ENCODE data around the gene PLCZ1.
"Not testable (repeated sequence)": the region's sequence is repeated elsewhere in the genome, so short reads cannot be mapped to it uniquely, and the experiment has no call there.

PLCZ1 gene

DNA sequence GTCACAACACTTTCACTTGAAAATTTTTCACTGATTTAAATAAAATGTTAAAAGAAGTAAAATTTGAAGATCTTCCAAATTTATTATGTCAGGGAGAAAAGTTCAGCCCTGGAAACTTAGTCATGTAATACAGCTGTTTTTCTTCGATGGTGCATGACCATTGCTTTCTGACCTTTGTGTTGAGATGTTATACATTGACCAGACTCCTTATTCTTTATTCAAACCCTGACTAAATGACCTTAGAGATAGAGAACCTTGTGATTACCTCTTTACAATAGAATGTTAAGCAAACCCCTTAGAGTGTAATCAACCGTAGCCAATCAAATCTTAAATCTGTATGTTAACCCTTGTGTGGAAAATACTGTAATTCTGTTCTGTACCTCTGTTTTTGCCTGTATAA is 34.5 kb downstream of the PLCZ1 start:
- no peak overlapping the region for H3K4me3 ChIP-seq (ENCODE audit: low read depth, low read length)
- TF ChIP-seq, protein P1, sequence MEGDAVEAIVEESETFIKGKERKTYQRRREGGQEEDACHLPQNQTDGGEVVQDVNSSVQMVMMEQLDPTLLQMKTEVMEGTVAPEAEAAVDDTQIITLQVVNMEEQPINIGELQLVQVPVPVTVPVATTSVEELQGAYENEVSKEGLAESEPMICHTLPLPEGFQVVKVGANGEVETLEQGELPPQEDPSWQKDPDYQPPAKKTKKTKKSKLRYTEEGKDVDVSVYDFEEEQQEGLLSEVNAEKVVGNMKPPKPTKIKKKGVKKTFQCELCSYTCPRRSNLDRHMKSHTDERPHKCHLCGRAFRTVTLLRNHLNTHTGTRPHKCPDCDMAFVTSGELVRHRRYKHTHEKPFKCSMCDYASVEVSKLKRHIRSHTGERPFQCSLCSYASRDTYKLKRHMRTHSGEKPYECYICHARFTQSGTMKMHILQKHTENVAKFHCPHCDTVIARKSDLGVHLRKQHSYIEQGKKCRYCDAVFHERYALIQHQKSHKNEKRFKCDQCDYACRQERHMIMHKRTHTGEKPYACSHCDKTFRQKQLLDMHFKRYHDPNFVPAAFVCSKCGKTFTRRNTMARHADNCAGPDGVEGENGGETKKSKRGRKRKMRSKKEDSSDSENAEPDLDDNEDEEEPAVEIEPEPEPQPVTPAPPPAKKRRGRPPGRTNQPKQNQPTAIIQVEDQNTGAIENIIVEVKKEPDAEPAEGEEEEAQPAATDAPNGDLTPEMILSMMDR (IDR thresholded peaks at IDR 0.05; ENCODE audit: low read depth, low read length, missing control alignments) = no peak
- DNase-seq (ENCODE audit: low read depth) = no peak

DNA sequence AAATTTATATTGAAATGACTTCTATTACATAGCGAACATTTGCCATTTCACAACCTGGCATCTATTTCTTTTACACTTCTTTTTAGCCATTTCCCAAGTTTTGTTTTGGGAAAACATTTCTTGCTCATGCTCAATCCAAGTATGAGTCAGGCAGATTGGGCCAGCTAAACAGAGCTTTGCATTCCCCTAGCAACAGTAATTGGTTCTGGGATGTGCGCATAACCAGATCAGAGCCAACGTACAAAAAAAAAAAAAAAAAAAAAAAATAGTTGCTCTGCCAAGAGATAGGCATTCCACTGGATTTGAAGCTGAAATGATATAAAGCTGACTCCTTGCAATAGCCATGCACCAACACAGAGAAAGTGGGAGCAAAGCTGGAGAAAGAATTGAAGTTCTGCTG is 37.5 kb downstream of the PLCZ1 start:
- TF ChIP-seq, protein P1 (IDR thresholded peaks at IDR 0.05; ENCODE audit: low read depth, low read length, missing control alignments) = no peak
- H3K4me3 ChIP-seq (ENCODE audit: low read depth, low read length) = no peak overlapping the region
- no peak for DNase-seq (ENCODE audit: low read depth)

DNA sequence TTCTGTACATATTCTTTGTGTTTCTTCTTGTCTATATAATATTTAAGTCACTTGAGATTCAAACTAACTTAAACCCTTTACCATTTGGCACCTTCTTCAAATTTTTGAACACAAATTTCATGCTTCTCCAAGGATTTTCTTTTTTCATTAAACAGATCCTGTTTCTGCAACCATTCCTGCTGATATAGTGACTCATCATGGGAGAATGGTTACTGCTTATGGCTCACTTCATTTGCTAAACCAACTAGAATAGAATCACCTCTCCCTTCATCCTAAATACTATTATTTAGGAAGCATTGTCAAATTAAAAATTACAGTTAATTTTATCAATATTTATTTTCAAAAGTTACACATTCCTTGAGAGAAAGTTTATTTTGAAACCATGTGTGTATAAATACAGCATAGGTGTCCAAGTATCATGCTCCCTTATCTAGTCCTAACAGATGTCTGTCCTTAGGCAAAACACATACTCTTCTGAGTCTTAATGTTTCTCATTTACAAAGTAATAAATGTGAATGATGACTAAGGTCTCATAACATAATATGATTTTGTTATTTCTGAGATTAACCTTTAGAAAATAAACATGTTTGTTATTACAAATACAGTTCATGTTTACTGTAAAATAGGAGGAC is 40.7 kb downstream of the PLCZ1 start:
- DNase-seq (ENCODE audit: low read depth) = no peak

DNA sequence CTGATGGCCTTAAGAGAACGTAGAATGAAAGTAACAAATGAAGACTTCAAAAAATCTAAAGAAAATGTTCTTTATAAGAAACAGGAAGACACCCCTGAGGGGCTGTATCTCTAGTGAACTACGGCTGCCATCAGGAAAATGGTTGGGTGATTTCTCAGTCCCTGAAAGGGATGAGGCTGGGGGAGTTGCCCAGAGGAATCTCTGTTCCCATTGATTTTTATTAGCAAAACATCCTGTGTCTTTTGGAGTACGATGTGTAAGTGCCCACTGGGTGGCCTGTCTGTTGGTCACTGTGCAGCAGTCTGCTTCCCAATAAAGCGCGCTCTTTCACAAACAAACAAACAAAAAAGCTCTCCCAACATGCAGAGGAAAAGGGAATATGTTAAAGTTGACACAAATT is 43.8 kb downstream of the PLCZ1 start:
- H3K4me3 ChIP-seq (ENCODE audit: low read depth, low read length); DNase-seq (ENCODE audit: low read depth): not testable (repeated sequence)

More for the DNA sequence above, 40.7 kb downstream of the PLCZ1 start:
- TF ChIP-seq, protein P1 (IDR thresholded peaks at IDR 0.05; ENCODE audit: low read depth, low read length, missing control alignments) = no peak
- no peak overlapping the region for H3K4me3 ChIP-seq (ENCODE audit: low read depth, low read length)

DNA sequence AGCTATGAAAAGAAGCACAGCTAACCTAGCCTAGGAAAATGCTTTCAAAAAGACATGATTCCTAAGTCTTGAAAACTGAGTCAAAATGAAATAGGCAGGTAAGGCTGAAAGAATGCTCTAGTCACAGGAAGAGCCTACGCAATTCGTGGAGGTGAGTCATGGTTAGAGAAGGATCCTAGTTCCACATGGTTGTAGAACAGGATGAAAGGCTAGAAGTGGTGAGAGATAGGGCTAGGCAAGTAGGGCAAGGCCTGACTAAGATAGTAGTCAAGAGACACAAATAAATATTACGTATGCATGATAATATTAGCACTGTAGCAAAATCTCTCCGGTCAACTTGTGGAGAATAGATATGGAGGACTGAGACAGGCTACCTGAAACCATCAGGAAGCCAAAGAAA is 47.2 kb downstream of the PLCZ1 start:
- no peak for DNase-seq (ENCODE audit: low read depth)
- TF ChIP-seq, protein P1 (IDR thresholded peaks at IDR 0.05; ENCODE audit: low read depth, low read length, missing control alignments) = no peak
- no peak overlapping the region for H3K4me3 ChIP-seq (ENCODE audit: low read depth, low read length)

DNA sequence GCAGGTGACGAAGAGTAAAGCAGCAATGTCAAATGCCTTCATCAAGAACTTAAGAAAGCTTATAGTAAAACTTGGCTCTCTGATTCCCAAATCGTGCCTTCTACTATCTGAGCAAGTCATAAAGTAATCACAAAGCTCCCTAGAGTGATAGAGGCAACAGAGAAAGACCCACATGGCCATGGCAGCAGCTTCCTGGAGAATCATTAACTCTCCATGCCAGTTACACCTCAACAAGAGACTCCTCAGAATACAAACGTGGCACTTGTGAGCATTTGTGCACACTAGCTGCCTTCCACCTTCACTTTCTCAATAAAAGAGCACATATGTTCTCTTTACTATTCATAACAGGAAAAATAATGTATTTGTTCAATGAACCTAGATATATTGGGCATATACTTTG is 48.0 kb downstream of the PLCZ1 start:
- H3K4me3 ChIP-seq (ENCODE audit: low read depth, low read length) = no peak overlapping the region
- no peak for DNase-seq (ENCODE audit: low read depth)
- TF ChIP-seq, protein P1 (IDR thresholded peaks at IDR 0.05; ENCODE audit: low read depth, low read length, missing control alignments) = no peak

DNA sequence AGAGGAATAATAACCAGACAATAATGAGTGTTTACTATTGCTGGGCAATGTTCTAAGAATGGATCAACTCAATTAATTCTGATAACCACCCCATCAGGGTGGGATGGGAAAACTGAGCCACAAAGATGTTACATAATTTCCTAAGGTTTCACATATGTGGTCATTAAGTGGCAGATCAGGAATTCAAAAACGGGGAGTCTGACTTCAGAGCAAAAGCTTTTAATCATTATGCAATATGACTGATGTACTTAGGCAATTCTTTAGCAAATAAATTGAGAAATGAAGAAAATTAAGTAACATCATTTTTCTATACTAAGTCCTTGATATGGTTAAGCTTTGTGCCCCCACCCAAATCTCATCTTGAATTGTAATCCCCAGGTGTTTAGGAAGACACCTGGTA is 53.4 kb downstream of the PLCZ1 start:
- H3K4me3 ChIP-seq (ENCODE audit: low read depth, low read length) = no peak overlapping the region
- no peak for DNase-seq (ENCODE audit: low read depth)
- TF ChIP-seq, protein P1 (IDR thresholded peaks at IDR 0.05; ENCODE audit: low read depth, low read length, missing control alignments) = no peak
